K562 (cell line): ENCODE results near the gene KLHDC7A. TPM values are rescaled to one million over a fixed set of nuclear protein-coding genes. Genes with fewer than 3 reads are reported as not detected.

Source experiments
- HDAC1 ChIP-seq, 2 experiments: fragments of 450-650 bp; IDR thresholded peaks; 2 replicates each; pipeline ENCODE4 v1.6.1; 2016 to 2017; ENCODE audit warnings: inconsistent platforms in 1 of 2, mild to moderate bottlenecking in 1 of 2, moderate library complexity in 1 of 2
- KLF10 ChIP-seq: fragments of 250-450 bp; sonication (Bioruptor Pico); IDR thresholded peaks from 2 replicates; pipeline ENCODE4 v1.6.1; 2021; ENCODE audit warnings: matching md5 sums
- MEIS2 ChIP-seq: fragments of 450-650 bp; IDR thresholded peaks from 2 replicates; pipeline ENCODE4 v1.6.1; 2014; ENCODE audit warnings: mild to moderate bottlenecking; ENCODE audit not compliant: partially characterized antibody
- NFE2L1 ChIP-seq: fragments of 450-650 bp; IDR thresholded peaks from 2 replicates; pipeline ENCODE4 v1.6.1; 2016; ENCODE audit warnings: missing genetic modification characterization, low read depth, mild to moderate bottlenecking, missing compliant biosample characterization, moderate library complexity, borderline replicate concordance
- TRIM24 ChIP-seq, 2 experiments: fragments of 450-650 bp; IDR thresholded peaks; 2 replicates each; pipeline ENCODE4 v1.6.1; 2016
- ZBTB1 ChIP-seq: sonication (generic); formaldehyde crosslinking; IDR thresholded peaks from 2 replicates; pipeline ENCODE4 v1.8.1; 2023; ENCODE audit warnings: missing genetic modification reagents, low read depth, mild to moderate bottlenecking, borderline replicate concordance
- ZNF584 ChIP-seq: fragments of 200-800 bp; sonication (Bioruptor generic); IDR thresholded peaks from 2 replicates; pipeline ENCODE4 v1.6.1; 2016; ENCODE audit warnings: low read depth, mild to moderate bottlenecking, missing genetic modification characterization, missing compliant biosample characterization
- polyA plus RNA-seq, 8 experiments: library from polyadenylated mRNA; depleted of rRNA in 4 of 8; stranded (reverse) in 5 of 8; unstranded in 3 of 8; fragments of >200 nt; fragmentation: Nextera tagmentation in 2 of 8; fragmentation: Illumina TruSeq in 1 of 8; extraction: Ambion mirVana in 2 of 8; extraction: Trizol in 1 of 8; gene quantifications; 2 replicates each; pipeline versions ENCODE4 v1.2.1 to v1.2.3, GENCODE V29; 2011 to 2014; ENCODE audit warnings: inconsistent platforms in 1 of 8, missing spikeins in 1 of 8
- total RNA-seq, 7 experiments: library from RNA; depleted of rRNA in 6 of 7; stranded (reverse); fragments of >200 nt in 6 of 7; fragmentation: Illumina TruSeq in 2 of 7; extraction: Trizol in 2 of 7; gene quantifications; 2 replicates each; pipeline versions ENCODE4 v1.2.1 to v1.2.3, GENCODE V29; 2011 to 2021; ENCODE audit warnings: low replicate concordance in 1 of 7
- TF ChIP-seq, protein P1 (sequence below): fragments of 250-450 bp; sonication (Bioruptor Pico); IDR thresholded peaks from 2 replicates; pipeline ENCODE4 v1.8.0; 2021; ENCODE audit warnings: moderate library complexity, mild to moderate bottlenecking, inconsistent platforms
- TF ChIP-seq, protein P2 (sequence below): fragments of 450-650 bp; IDR thresholded peaks from 2 replicates; pipeline ENCODE4 v1.6.1; 2016; ENCODE audit warnings: antibody characterized with exemption
- TF ChIP-seq, protein P3 (sequence below): fragments of 250-450 bp; sonication (Bioruptor Pico); IDR thresholded peaks from 2 replicates; pipeline ENCODE4 v1.5.0; 2022; ENCODE audit warnings: mild to moderate bottlenecking
- TF ChIP-seq, protein P4 (sequence below): sonication (generic); formaldehyde crosslinking; IDR thresholded peaks from 2 replicates; pipeline ENCODE4 v1.8.1; 2023; ENCODE audit warnings: mild to moderate bottlenecking, missing genetic modification reagents
- TF ChIP-seq, protein P5 (sequence below): fragments of 450-650 bp; IDR thresholded peaks from 2 replicates; pipeline ENCODE4 v1.6.1; 2017; ENCODE audit warnings: antibody characterized with exemption, mild to moderate bottlenecking

KLHDC7A gene
- total and polyA plus RNA-seq, 9 of the 15 experiments (the other 6 are each of a cell fraction or from before 2014, with no cell fraction given), result 0.01 to 0.02 (median 0.01) TPM; not detected in 6

DNA sequence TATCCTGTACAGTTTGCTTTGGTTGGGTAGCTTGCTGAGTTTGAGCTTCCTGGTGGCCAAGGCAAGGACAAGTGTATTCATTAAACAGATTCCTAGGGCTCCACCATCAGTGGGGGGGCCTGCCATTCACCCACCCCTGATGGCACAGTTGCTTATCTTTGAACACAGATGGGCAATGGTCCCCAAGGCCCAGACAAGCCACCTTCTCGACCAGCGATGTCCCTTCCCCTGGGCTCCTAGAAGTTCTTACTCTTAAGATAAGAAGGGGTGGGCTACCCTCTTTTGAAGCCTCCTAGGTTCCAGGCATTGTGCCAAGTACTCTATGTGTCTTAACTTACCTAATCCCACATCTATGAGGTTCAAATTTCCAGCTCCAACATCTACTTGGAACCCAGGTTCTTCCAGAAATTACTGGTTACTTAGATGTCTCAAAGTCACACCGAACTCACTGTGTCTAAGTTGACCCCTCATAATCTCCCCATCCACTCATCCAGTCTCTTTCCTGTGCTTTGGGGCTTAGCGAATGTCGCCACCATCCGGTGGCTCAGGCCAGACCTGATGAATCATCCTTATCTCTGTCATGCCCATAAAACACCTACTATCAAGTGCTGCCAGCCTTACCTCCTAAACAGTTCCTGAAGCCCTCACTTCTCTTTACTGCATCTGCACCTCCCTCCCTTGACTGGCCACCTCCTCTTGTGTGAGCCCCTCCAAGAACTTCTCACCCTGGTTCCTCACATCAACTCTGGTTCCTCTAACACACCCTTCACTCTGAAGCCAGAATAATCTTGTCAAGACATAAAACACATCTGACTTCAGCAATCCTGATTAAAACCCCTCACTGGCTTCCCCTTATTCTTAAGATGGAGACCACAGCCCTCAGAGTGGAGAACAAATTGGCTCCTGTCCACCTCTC is 50.1 kb downstream of the KLHDC7A start (continued):
- TF ChIP-seq, protein P1, sequence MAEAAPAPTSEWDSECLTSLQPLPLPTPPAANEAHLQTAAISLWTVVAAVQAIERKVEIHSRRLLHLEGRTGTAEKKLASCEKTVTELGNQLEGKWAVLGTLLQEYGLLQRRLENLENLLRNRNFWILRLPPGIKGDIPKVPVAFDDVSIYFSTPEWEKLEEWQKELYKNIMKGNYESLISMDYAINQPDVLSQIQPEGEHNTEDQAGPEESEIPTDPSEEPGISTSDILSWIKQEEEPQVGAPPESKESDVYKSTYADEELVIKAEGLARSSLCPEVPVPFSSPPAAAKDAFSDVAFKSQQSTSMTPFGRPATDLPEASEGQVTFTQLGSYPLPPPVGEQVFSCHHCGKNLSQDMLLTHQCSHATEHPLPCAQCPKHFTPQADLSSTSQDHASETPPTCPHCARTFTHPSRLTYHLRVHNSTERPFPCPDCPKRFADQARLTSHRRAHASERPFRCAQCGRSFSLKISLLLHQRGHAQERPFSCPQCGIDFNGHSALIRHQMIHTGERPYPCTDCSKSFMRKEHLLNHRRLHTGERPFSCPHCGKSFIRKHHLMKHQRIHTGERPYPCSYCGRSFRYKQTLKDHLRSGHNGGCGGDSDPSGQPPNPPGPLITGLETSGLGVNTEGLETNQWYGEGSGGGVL (CRISPR knock-in tag), result no peak
- TF ChIP-seq, protein P2, sequence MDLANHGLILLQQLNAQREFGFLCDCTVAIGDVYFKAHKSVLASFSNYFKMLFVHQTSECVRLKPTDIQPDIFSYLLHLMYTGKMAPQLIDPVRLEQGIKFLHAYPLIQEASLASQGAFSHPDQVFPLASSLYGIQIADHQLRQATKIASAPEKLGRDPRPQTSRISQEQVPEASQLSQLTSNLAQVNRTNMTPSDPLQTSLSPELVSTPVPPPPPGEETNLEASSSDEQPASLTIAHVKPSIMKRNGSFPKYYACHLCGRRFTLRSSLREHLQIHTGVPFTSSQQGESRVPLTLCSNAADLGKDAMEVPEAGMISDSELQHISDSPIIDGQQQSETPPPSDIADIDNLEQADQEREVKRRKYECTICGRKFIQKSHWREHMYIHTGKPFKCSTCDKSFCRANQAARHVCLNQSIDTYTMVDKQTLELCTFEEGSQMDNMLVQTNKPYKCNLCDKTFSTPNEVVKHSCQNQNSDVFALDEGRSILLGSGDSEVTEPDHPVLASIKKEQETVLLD, result peak; percentile 66; the same call in 1 of the 2 replicates
- peak in 1 of 2 experiments; percentile 53; a peak in 1 of 4 replicates for TF ChIP-seq HDAC1 (IDR thresholded peaks at IDR 0.05)
- TF ChIP-seq ZBTB1 (CRISPR knock-in tag), result no peak
- no peak for TF ChIP-seq NFE2L1 (tag)
- no peak for TF ChIP-seq KLF10 (CRISPR knock-in tag)
- TF ChIP-seq TRIM24 (IDR thresholded peaks at IDR 0.05), result peak; percentile 74 to 89
- TF ChIP-seq MEIS2, result peak; percentile 98
- TF ChIP-seq, protein P3, sequence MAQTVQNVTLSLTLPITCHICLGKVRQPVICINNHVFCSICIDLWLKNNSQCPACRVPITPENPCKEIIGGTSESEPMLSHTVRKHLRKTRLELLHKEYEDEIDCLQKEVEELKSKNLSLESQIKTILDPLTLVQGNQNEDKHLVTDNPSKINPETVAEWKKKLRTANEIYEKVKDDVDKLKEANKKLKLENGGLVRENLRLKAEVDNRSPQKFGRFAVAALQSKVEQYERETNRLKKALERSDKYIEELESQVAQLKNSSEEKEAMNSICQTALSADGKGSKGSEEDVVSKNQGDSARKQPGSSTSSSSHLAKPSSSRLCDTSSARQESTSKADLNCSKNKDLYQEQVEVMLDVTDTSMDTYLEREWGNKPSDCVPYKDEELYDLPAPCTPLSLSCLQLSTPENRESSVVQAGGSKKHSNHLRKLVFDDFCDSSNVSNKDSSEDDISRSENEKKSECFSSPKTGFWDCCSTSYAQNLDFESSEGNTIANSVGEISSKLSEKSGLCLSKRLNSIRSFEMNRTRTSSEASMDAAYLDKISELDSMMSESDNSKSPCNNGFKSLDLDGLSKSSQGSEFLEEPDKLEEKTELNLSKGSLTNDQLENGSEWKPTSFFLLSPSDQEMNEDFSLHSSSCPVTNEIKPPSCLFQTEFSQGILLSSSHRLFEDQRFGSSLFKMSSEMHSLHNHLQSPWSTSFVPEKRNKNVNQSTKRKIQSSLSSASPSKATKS (CRISPR knock-in tag), result no peak
- TF ChIP-seq, protein P4, sequence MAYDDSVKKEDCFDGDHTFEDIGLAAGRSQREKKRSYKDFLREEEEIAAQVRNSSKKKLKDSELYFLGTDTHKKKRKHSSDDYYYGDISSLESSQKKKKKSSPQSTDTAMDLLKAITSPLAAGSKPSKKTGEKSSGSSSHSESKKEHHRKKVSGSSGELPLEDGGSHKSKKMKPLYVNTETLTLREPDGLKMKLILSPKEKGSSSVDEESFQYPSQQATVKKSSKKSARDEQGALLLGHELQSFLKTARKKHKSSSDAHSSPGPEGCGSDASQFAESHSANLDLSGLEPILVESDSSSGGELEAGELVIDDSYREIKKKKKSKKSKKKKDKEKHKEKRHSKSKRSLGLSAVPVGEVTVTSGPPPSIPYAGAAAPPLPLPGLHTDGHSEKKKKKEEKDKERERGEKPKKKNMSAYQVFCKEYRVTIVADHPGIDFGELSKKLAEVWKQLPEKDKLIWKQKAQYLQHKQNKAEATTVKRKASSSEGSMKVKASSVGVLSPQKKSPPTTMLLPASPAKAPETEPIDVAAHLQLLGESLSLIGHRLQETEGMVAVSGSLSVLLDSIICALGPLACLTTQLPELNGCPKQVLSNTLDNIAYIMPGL (CRISPR knock-in tag), result no peak
- TF ChIP-seq, protein P5, sequence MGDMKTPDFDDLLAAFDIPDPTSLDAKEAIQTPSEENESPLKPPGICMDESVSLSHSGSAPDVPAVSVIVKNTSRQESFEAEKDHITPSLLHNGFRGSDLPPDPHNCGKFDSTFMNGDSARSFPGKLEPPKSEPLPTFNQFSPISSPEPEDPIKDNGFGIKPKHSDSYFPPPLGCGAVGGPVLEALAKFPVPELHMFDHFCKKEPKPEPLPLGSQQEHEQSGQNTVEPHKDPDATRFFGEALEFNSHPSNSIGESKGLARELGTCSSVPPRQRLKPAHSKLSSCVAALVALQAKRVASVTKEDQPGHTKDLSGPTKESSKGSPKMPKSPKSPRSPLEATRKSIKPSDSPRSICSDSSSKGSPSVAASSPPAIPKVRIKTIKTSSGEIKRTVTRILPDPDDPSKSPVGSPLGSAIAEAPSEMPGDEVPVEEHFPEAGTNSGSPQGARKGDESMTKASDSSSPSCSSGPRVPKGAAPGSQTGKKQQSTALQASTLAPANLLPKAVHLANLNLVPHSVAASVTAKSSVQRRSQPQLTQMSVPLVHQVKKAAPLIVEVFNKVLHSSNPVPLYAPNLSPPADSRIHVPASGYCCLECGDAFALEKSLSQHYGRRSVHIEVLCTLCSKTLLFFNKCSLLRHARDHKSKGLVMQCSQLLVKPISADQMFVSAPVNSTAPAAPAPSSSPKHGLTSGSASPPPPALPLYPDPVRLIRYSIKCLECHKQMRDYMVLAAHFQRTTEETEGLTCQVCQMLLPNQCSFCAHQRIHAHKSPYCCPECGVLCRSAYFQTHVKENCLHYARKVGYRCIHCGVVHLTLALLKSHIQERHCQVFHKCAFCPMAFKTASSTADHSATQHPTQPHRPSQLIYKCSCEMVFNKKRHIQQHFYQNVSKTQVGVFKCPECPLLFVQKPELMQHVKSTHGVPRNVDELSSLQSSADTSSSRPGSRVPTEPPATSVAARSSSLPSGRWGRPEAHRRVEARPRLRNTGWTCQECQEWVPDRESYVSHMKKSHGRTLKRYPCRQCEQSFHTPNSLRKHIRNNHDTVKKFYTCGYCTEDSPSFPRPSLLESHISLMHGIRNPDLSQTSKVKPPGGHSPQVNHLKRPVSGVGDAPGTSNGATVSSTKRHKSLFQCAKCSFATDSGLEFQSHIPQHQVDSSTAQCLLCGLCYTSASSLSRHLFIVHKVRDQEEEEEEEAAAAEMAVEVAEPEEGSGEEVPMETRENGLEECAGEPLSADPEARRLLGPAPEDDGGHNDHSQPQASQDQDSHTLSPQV, result no peak
- no peak for TF ChIP-seq ZNF584
